HEK293T (cell line): ENCODE results near the gene ASB2.

Source experiments
- CTCF ChIA-PET: fragments of 350-600 bp; formaldehyde crosslinking; extraction: SDS; loops from one replicate; lab custom pipeline; 2021; ENCODE audit warnings: antibody characterized with exemption, inconsistent platforms; lab: Yijun Ruan, JAX
- POLR2A ChIA-PET: fragments of 350-600 bp; formaldehyde crosslinking; extraction: SDS; loops from one replicate; lab custom pipeline; 2020; ENCODE audit warnings: antibody characterized with exemption, inconsistent platforms; lab: Yijun Ruan, JAX
- DNase-seq: peaks from one replicate; pipeline ENCODE4 v3.0.0; 2012; ENCODE audit warnings: mixed read lengths; ENCODE audit errors: extremely low spot score
- ARNT ChIP-seq: fragments of 450-650 bp; IDR thresholded peaks from 2 replicates; pipeline ENCODE4 v1.6.1; 2017; ENCODE audit warnings: mild to moderate bottlenecking
- BHLHE40 ChIP-seq: fragments of 450-650 bp; IDR thresholded peaks from 2 replicates; pipeline ENCODE4 v1.6.1; 2016; ENCODE audit warnings: mild to moderate bottlenecking, moderate library complexity, borderline replicate concordance
- CTBP1 ChIP-seq: fragments of 450-650 bp; IDR thresholded peaks from 2 replicates; pipeline ENCODE4 v1.6.1; 2016; ENCODE audit warnings: borderline replicate concordance
- ELF4 ChIP-seq: fragments of 450-650 bp; IDR thresholded peaks from 2 replicates; pipeline ENCODE4 v1.6.1; 2017; ENCODE audit warnings: antibody characterized with exemption
- FOXA1 ChIP-seq: fragments of 450-650 bp; IDR thresholded peaks from 2 replicates; pipeline ENCODE4 v1.6.1; 2016; ENCODE audit warnings: mild to moderate bottlenecking
- FOXK2 ChIP-seq: fragments of 450-650 bp; IDR thresholded peaks from 2 replicates; pipeline ENCODE4 v1.6.1; 2016; ENCODE audit warnings: mild to moderate bottlenecking
- FOXM1 ChIP-seq: fragments of 450-650 bp; IDR thresholded peaks from 2 replicates; pipeline ENCODE4 v1.6.1; 2017; ENCODE audit warnings: mild to moderate bottlenecking, borderline replicate concordance
- HDGF ChIP-seq: fragments of 450-650 bp; IDR thresholded peaks from 2 replicates; pipeline ENCODE4 v1.6.1; 2017; ENCODE audit warnings: antibody characterized with exemption, borderline replicate concordance
- L3MBTL2 ChIP-seq: fragments of 450-650 bp; conservative IDR thresholded peaks from 2 replicates; pipeline ENCODE4 v1.6.1; 2016; ENCODE audit warnings: mild to moderate bottlenecking
- LEF1 ChIP-seq: fragments of 450-650 bp; IDR thresholded peaks from 2 replicates; pipeline ENCODE4 v1.6.1; 2017; ENCODE audit warnings: mild to moderate bottlenecking, borderline replicate concordance
- NFRKB ChIP-seq: fragments of 450-650 bp; IDR thresholded peaks from 2 replicates; pipeline ENCODE4 v1.6.1; 2016; ENCODE audit warnings: mild to moderate bottlenecking, moderate library complexity
- PKNOX1 ChIP-seq: fragments of 450-650 bp; IDR thresholded peaks from 2 replicates; pipeline ENCODE4 v1.6.1; 2016
- SP1 ChIP-seq: fragments of 450-650 bp; IDR thresholded peaks from 2 replicates; pipeline ENCODE4 v1.6.1; 2017
- SUZ12 ChIP-seq: fragments of 450-650 bp; IDR thresholded peaks from 2 replicates; pipeline ENCODE4 v1.6.1; 2016; ENCODE audit warnings: mild to moderate bottlenecking
- TARDBP ChIP-seq: fragments of 450-650 bp; IDR thresholded peaks from 2 replicates; pipeline ENCODE4 v1.6.1; 2016
- ZNF384 ChIP-seq: fragments of 450-650 bp; IDR thresholded peaks from 2 replicates; pipeline ENCODE4 v1.6.1; 2016

ASB2 gene

GRCh38 chr14:93932642-93933041 lies 43.7 kb downstream of the ASB2 start:
- TF ChIP-seq NFRKB = no peak
- TF ChIP-seq ARNT = no peak
- no peak for TF ChIP-seq ELF4
- TF ChIP-seq LEF1 = no peak
- no peak for DNase-seq
- POLR2A ChIA-PET = no interaction called here
- CTCF ChIA-PET = no interaction called here

- CTCF ChIA-PET = no interaction called here
- no peak for DNase-seq
- TF ChIP-seq FOXK2 (no peak), BHLHE40 (no peak), L3MBTL2 (no peak), NFRKB (no peak), HDGF (no peak), ELF4 (no peak), SUZ12 (no peak), PKNOX1 (no peak), CTBP1 (no peak), LEF1 (no peak), FOXA1 (no peak), ZNF384 (no peak), FOXM1 (no peak), TARDBP (no peak), ARNT (no peak), SP1 (no peak)
- POLR2A ChIA-PET = no interaction called here
Measured at GRCh38 chr14:93930989-93931307, 45.4 kb downstream of the ASB2 start.

- ChIA-PET CTCF (no interaction called here), POLR2A (no interaction called here)
Measured at GRCh38 chr14:93930296-93930988, 45.9 kb downstream of the ASB2 start.

GRCh38 chr14:93929657-93930056 lies 46.7 kb downstream of the ASB2 start:
- no peak for DNase-seq
- TF ChIP-seq SP1 (no peak), HDGF (no peak), FOXK2 (no peak)
- CTCF ChIA-PET = no interaction called here
- POLR2A ChIA-PET = no interaction called here

More at GRCh38 chr14:93930296-93930988, 45.9 kb downstream of the ASB2 start:
- DNase-seq = no peak
- no peak for TF ChIP-seq LEF1
- TF ChIP-seq ARNT = no peak
- no peak for TF ChIP-seq L3MBTL2
- TF ChIP-seq ZNF384 = no peak
- no peak for TF ChIP-seq SP1
- TF ChIP-seq ELF4 = no peak
- TF ChIP-seq BHLHE40 = no peak
- no peak for TF ChIP-seq SUZ12
- no peak for TF ChIP-seq FOXA1
- TF ChIP-seq CTBP1 = no peak
- no peak for TF ChIP-seq FOXM1

GRCh38 chr14:93929048-93929535 lies 47.3 kb downstream of the ASB2 start:
- DNase-seq = no peak
- ChIA-PET CTCF (interaction anchor here (1.5 kb wide), 1 partner anchor 11 kb away, joined by 9 read pairs; no protein-coding TSS in a partner anchor), POLR2A (no interaction called here)
- TF ChIP-seq PKNOX1 (no peak), CTBP1 (no peak), FOXM1 (no peak), HDGF (no peak), SUZ12 (no peak), NFRKB (no peak), BHLHE40 (no peak), TARDBP (no peak), ARNT (no peak), L3MBTL2 (no peak), ELF4 (no peak), FOXK2 (no peak), SP1 (no peak), FOXA1 (no peak), LEF1 (no peak), ZNF384 (no peak)

- TF ChIP-seq TARDBP (no peak), BHLHE40 (no peak), FOXA1 (no peak), ARNT (no peak), L3MBTL2 (no peak), FOXK2 (no peak), PKNOX1 (no peak), NFRKB (no peak), HDGF (no peak), CTBP1 (no peak), FOXM1 (no peak), SP1 (no peak), ZNF384 (no peak), LEF1 (no peak), ELF4 (no peak), SUZ12 (no peak)
- ChIA-PET CTCF (interaction anchor here (1.5 kb wide), 1 partner anchor 11 kb away, joined by 9 read pairs; no protein-coding TSS in a partner anchor), POLR2A (no interaction called here)
- no peak for DNase-seq
Measured at GRCh38 chr14:93928184-93929047, 48.0 kb downstream of the ASB2 start.
